ENCODE data around the gene B9D1.

DNA sequence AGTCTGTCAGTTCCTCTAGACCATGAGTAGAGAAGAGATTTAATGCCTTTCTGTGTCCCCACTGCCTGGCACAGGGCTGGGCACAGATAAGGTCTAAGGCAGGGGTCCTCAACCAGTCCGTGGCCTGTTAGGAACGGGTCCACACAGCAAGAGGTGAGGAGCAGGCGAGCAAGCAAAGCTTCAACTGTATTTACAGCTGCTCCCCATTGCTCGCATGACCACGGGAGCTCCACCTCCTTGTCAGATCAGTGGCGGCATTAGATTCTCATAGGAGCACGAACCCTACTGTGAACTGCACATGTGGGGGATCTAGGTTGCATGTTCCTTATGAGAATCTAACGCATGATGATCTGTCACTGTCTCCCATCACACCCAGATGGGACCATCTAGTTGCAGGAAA lies 1.8 kb downstream of the B9D1 start:
- TF ChIP-seq, protein P1, sequence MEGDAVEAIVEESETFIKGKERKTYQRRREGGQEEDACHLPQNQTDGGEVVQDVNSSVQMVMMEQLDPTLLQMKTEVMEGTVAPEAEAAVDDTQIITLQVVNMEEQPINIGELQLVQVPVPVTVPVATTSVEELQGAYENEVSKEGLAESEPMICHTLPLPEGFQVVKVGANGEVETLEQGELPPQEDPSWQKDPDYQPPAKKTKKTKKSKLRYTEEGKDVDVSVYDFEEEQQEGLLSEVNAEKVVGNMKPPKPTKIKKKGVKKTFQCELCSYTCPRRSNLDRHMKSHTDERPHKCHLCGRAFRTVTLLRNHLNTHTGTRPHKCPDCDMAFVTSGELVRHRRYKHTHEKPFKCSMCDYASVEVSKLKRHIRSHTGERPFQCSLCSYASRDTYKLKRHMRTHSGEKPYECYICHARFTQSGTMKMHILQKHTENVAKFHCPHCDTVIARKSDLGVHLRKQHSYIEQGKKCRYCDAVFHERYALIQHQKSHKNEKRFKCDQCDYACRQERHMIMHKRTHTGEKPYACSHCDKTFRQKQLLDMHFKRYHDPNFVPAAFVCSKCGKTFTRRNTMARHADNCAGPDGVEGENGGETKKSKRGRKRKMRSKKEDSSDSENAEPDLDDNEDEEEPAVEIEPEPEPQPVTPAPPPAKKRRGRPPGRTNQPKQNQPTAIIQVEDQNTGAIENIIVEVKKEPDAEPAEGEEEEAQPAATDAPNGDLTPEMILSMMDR (conservative IDR thresholded peaks at IDR 0.05; ENCODE audit: low read depth, low read length) = no peak
- TF ChIP-seq EZH2 (IDR thresholded peaks at IDR 0.05; ENCODE audit: low read length, unreplicated experiment) = no peak
- no peak for TF ChIP-seq EZH2phosphoT487 (IDR thresholded peaks at IDR 0.05; ENCODE audit: borderline replicate concordance, low read length)

Data from PC-3 (cell line).